MM.1S (cell line): Measurements from ENCODE around the gene FAF2.

Experiments
- DNase-seq: peaks from one replicate; pipeline ENCODE4 v3.0.0-alpha.2; 2015
- H2AFZ ChIP-seq: fragments of 300-600 bp; sonication (generic); 2 replicates; pipeline ENCODE4 v1.6.0; 2016; ENCODE audit warnings: antibody characterized with exemption, low read length
- H3F3A ChIP-seq: fragments of 300-600 bp; sonication (generic); 2 replicates; pipeline ENCODE4 v1.6.1; 2016; ENCODE audit warnings: mild to moderate bottlenecking, antibody characterized with exemption, low read length, moderate library complexity, mixed read lengths; ENCODE audit not compliant: insufficient read depth
- H3K27ac ChIP-seq: fragments of 300-600 bp; sonication (generic); 2 replicates; pipeline ENCODE4 v1.5.1; 2016; ENCODE audit warnings: mild to moderate bottlenecking, low read length
- H3K27me3 ChIP-seq: fragments of 300-600 bp; sonication (generic); replicated peaks from 2 replicates; pipeline ENCODE4 v1.6.0; 2016; ENCODE audit warnings: low read length; ENCODE audit not compliant: insufficient read depth
- H3K36me3 ChIP-seq: fragments of 300-600 bp; sonication (generic); replicated peaks from 2 replicates; pipeline ENCODE4 v1.6.1; 2016; ENCODE audit warnings: mild to moderate bottlenecking, low read length, mixed read lengths; ENCODE audit not compliant: insufficient read depth
- H3K4me1 ChIP-seq: fragments of 300-600 bp; sonication (generic); 2 replicates; pipeline ENCODE4 v1.6.1; 2016; ENCODE audit warnings: low read length, mixed read lengths
- H3K4me2 ChIP-seq: fragments of 300-600 bp; sonication (generic); 2 replicates; pipeline ENCODE4 v1.6.0; 2016; ENCODE audit warnings: low read depth, low read length
- H3K4me3 ChIP-seq: fragments of 300-600 bp; sonication (generic); 2 replicates; pipeline ENCODE4 v1.5.1; 2016; ENCODE audit warnings: low read length, mixed read lengths
- H3K79me2 ChIP-seq: fragments of 300-600 bp; sonication (generic); 2 replicates; pipeline ENCODE4 v1.6.1; 2016; ENCODE audit warnings: mixed run types, low read length, mixed read lengths
- H3K9ac ChIP-seq: fragments of 300-600 bp; sonication (generic); 2 replicates; pipeline ENCODE4 v1.6.1; 2016; ENCODE audit warnings: low read length, mixed read lengths
- H3K9me2 ChIP-seq: fragments of 300-600 bp; sonication (generic); replicated peaks from 2 replicates; pipeline ENCODE4 v1.6.1; 2016; ENCODE audit warnings: mild to moderate bottlenecking, low read length, mixed read lengths; ENCODE audit not compliant: insufficient read depth
- H3K9me3 ChIP-seq: fragments of 300-600 bp; sonication (generic); replicated peaks from 2 replicates; pipeline ENCODE4 v1.6.1; 2016; ENCODE audit warnings: mild to moderate bottlenecking, low read length, mixed read lengths; ENCODE audit not compliant: insufficient read depth
- H4K20me1 ChIP-seq: fragments of 300-600 bp; sonication (generic); 2 replicates; pipeline ENCODE4 v1.6.1; 2016; ENCODE audit warnings: mild to moderate bottlenecking, low read length, moderate library complexity, mixed read lengths; ENCODE audit not compliant: insufficient read depth
- EZH2 ChIP-seq: fragments of 300-600 bp; sonication (generic); optimal IDR thresholded peaks from 2 replicates; pipeline ENCODE3; 2017; ENCODE audit warnings: low read depth, mild to moderate bottlenecking, antibody characterized with exemption, low read length, mixed read lengths
- EZH2phosphoT487 ChIP-seq: fragments of 300-600 bp; sonication (generic); IDR thresholded peaks from 2 replicates; pipeline ENCODE4 v1.6.1; 2018; ENCODE audit warnings: antibody characterized with exemption, low read length
- TF ChIP-seq, protein P1 (sequence below): fragments of 300-600 bp; sonication (generic); IDR thresholded peaks from 2 replicates; pipeline ENCODE4 v1.5.1; 2016; ENCODE audit warnings: antibody characterized with exemption, low read length, mixed read lengths

Gene FAF2

DNA sequence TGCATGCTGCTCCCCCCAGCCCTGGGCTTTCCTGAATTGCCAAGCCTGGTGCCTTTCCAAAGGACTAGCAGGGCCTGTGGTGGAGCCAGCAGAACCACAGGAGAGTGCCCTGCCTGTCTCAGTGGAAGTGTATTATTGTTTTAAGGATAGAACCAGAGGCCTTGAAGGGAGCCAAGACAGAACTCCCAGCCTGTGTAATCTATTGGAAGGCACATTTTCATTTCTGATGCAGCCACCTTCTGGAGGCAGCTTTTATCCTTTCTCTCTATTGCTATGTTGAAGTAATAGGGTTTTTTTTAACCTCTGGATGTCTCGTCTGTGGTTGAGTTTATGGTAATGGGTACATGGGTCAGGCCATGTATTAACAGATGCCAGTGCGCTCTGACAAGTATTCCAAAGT, 59.7 kb downstream of the FAF2 start:
- no peak overlapping the region for H2AFZ ChIP-seq
- no peaks in the 10 kb centered on the region for H3K9me3 ChIP-seq
- H3K9me2 ChIP-seq: no peaks in the 10 kb centered on the region
- H3K4me1 ChIP-seq: no peaks in the 10 kb centered on the region
- H3F3A ChIP-seq: no peaks in the 10 kb centered on the region
- no peak overlapping the region for H3K27ac ChIP-seq
- H3K9ac ChIP-seq: no peak overlapping the region
- no peak overlapping the region for H3K4me2 ChIP-seq
- DNase-seq: no peak
- H3K79me2 ChIP-seq: no peaks in the 10 kb centered on the region
- H4K20me1 ChIP-seq: no peaks in the 10 kb centered on the region
- H3K4me3 ChIP-seq: no peak overlapping the region
- H3K36me3 ChIP-seq: peaks cover 2% of the 10 kb centered on the region; the same call in 1 of the 2 replicates
- no peaks in the 10 kb centered on the region for H3K27me3 ChIP-seq
- TF ChIP-seq EZH2 (no peak), EZH2phosphoT487 (no peak)
- TF ChIP-seq, protein P1, sequence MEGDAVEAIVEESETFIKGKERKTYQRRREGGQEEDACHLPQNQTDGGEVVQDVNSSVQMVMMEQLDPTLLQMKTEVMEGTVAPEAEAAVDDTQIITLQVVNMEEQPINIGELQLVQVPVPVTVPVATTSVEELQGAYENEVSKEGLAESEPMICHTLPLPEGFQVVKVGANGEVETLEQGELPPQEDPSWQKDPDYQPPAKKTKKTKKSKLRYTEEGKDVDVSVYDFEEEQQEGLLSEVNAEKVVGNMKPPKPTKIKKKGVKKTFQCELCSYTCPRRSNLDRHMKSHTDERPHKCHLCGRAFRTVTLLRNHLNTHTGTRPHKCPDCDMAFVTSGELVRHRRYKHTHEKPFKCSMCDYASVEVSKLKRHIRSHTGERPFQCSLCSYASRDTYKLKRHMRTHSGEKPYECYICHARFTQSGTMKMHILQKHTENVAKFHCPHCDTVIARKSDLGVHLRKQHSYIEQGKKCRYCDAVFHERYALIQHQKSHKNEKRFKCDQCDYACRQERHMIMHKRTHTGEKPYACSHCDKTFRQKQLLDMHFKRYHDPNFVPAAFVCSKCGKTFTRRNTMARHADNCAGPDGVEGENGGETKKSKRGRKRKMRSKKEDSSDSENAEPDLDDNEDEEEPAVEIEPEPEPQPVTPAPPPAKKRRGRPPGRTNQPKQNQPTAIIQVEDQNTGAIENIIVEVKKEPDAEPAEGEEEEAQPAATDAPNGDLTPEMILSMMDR: no peak

DNA sequence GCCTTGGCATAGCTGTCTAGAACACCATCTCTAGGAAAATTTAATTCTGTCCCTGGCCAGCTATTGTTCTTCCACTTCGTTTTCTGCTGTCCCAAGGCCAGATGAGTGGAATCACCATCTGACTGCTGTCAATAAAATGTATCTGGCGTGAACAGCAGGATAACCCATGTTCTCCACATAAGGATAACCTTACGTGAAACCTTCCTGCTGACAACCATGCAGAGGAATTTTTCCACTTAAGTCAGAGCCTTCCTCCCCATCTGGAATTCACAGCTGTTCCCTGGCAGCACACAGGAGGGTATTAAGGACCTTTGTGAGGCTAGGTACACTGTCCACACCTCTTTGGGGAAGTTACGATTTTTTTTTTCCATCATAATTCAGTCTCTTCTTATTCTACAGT, 60.4 kb downstream of the FAF2 start:
- Histone ChIP-seq H3K9me2 (no peaks in the 10 kb centered on the region), H3F3A (no peaks in the 10 kb centered on the region), H3K36me3 (peaks cover 2% of the 10 kb centered on the region; the same call in 1 of the 2 replicates), H3K4me1 (no peaks in the 10 kb centered on the region), H3K4me3 (no peak overlapping the region), H4K20me1 (no peaks in the 10 kb centered on the region), H3K27ac (no peak overlapping the region), H3K4me2 (no peak overlapping the region), H3K9me3 (no peaks in the 10 kb centered on the region), H2AFZ (no peak overlapping the region), H3K79me2 (no peaks in the 10 kb centered on the region), H3K9ac (no peak overlapping the region), H3K27me3 (no peaks in the 10 kb centered on the region)
- no peak for TF ChIP-seq EZH2phosphoT487
- no peak for DNase-seq

DNA sequence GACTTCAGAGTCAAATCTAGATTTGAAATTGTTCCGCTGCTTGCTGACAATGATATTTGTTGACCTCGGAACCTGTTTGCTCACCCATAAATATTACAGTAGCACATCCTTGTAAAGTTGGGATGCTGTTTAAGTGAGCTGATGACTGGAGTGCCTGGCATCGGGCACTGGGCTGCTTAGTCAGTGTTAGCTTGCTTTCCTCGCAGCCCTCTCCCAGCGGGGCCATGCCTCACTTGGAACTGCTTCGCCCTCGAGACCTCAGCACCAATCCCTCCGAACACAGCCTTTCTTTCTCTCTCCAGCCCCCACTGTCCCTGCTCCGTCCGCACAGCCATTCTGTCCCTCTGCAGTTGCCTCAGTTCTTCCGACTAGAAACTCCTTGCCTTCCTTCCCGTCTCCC, 65.6 kb downstream of the FAF2 start:
- Histone ChIP-seq H3K27ac (no peak overlapping the region), H3K36me3 (0 out of 2 replicates have a peak, but pooled peaks cover 2% of the 10 kb centered on the region), H4K20me1 (no peaks in the 10 kb centered on the region), H3K4me3 (no peak overlapping the region), H3K79me2 (no peaks in the 10 kb centered on the region), H3K9me2 (no peaks in the 10 kb centered on the region), H3K27me3 (no peaks in the 10 kb centered on the region), H3K4me1 (no peaks in the 10 kb centered on the region), H2AFZ (no peak overlapping the region), H3K9ac (no peak overlapping the region), H3F3A (no peaks in the 10 kb centered on the region), H3K9me3 (no peaks in the 10 kb centered on the region), H3K4me2 (no peak overlapping the region)
- no peak for TF ChIP-seq EZH2
- TF ChIP-seq, protein P1: no peak
- TF ChIP-seq EZH2phosphoT487: no peak
- no peak for DNase-seq

DNA sequence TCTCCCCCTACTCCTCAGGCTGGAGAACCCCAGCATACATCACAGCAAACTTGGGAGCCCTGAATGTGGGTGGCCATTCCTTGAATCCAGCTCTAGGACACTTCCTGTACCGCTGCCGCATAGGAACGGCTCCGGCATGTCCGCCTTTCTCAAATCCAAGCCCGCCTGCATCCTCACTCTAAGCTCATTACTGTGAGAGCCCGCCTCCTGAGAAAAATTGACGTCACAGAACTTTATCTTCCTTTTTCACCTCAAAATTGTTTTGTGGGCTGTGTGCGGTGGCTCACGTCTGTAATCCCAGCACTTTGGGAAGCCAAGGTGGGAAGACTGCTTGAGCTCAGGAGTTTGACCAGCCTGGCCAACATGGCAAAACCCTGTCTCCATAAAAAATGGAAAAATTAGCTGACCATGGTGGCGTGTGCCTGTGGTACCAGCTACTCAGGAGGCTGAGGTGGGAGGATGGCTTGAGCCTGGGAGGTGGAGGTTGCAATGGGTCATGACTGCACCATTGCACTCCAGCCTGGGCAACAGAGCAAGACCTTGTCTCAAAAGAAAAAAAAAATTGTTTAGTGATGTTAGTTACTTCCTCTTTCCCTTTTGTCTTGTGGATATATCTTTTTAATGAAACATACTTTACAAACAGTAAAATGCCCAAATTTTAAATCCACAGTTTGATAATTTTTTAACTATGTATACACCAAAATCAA, 66.2 kb downstream of the FAF2 start:
- DNase-seq: no peak
- Histone ChIP-seq H3K9me2 (no peaks in the 10 kb centered on the region), H3K27me3 (no peaks in the 10 kb centered on the region), H3K4me3 (no peak overlapping the region), H3K27ac (no peak overlapping the region), H3F3A (no peaks in the 10 kb centered on the region), H3K79me2 (no peaks in the 10 kb centered on the region), H3K9ac (no peak overlapping the region), H3K36me3 (no peaks in the 10 kb centered on the region), H3K4me2 (no peak overlapping the region), H4K20me1 (no peaks in the 10 kb centered on the region), H3K4me1 (no peaks in the 10 kb centered on the region), H3K9me3 (no peaks in the 10 kb centered on the region), H2AFZ (no peak overlapping the region)
- TF ChIP-seq EZH2: no peak
- TF ChIP-seq, protein P1: no peak
